HG03064 (cell line): ENCODE data around the gene OR2W1.

Experiments
- ATAC-seq: cut with Tn5 transposase; IDR thresholded peaks from one replicate; pipeline ENCODE4 v1.9.1; 2021; ENCODE audit warnings: low read depth; ENCODE audit not compliant: unreplicated experiment

Gene OR2W1

GRCh38 chr6:29045075-29045474 lies at the start of gene OR2W1:
Gene OR2W1 (minus strand): TSS chr6:29045175. CDS start chr6:29045175, 0 bp downstream.
- no peak for ATAC-seq

- no peak for ATAC-seq
Measured at GRCh38 chr6:29092957-29093356, 48.0 kb upstream of the OR2W1 start.

- no peak for ATAC-seq
Measured at GRCh38 chr6:29087213-29087612, 42.2 kb upstream of the OR2W1 start, which contains the start of gene OR2B3. Gene OR2B3 (minus strand): TSS chr6:29087313. CDS start chr6:29087248, 65 bp downstream.

- no peak for ATAC-seq
Measured at GRCh38 chr6:29082457-29082856, 37.5 kb upstream of the OR2W1 start.

- no peak for ATAC-seq
Measured at GRCh38 chr6:29081312-29081711, 36.3 kb upstream of the OR2W1 start.

- no peak for ATAC-seq
Measured at GRCh38 chr6:29079203-29079602, 34.2 kb upstream of the OR2W1 start.

GRCh38 chr6:29071831-29072723 lies 27.1 kb upstream of the OR2W1 start:
- no peak for ATAC-seq

GRCh38 chr6:29051680-29052079 lies 6.7 kb upstream of the OR2W1 start:
- no peak for ATAC-seq

GRCh38 chr6:29035951-29036350 lies 9.0 kb downstream of the OR2W1 start:
- ATAC-seq: no peak

GRCh38 chr6:29028821-29029220 lies 16.2 kb downstream of the OR2W1 start:
- no peak for ATAC-seq

GRCh38 chr6:29025927-29026585 lies 18.9 kb downstream of the OR2W1 start:
- ATAC-seq: no peak

- no peak for ATAC-seq
Measured at GRCh38 chr6:29021434-29021833, 23.5 kb downstream of the OR2W1 start.

GRCh38 chr6:29019629-29020028 lies 25.3 kb downstream of the OR2W1 start:
- ATAC-seq: no peak

GRCh38 chr6:29017428-29017802 lies 27.6 kb downstream of the OR2W1 start:
- no peak for ATAC-seq

GRCh38 chr6:29016559-29017427 lies 28.2 kb downstream of the OR2W1 start:
- ATAC-seq: peak; percentile 85

- ATAC-seq: no peak
Measured at GRCh38 chr6:29014729-29015608, 30.0 kb downstream of the OR2W1 start.

GRCh38 chr6:29011276-29011734 lies 33.7 kb downstream of the OR2W1 start:
- ATAC-seq: no peak

GRCh38 chr6:29009358-29009757 lies 35.6 kb downstream of the OR2W1 start:
- no peak for ATAC-seq

GRCh38 chr6:29008089-29008488 lies 36.9 kb downstream of the OR2W1 start:
- ATAC-seq: no peak
